Skeletal muscle tissue (tissue), 4 donors: Measurements from ENCODE around the gene GON4L. TPM values are rescaled to one million over a fixed set of nuclear protein-coding genes. Genes with fewer than 3 reads are reported as not detected.

Experiments
- H3K27ac ChIP-seq: one replicate; pipeline ENCODE4 v1.7.0; 2013; ENCODE audit warnings: mild to moderate bottlenecking, low read depth, low read length, inconsistent platforms
- H3K27me3 ChIP-seq, 3 donors: one replicate each; pipeline ENCODE4 v1.7.0; 2013; ENCODE audit warnings: low read length in 3 of 3; ENCODE audit not compliant: control insufficient read depth in 3 of 3, insufficient read depth in 3 of 3
- H3K36me3 ChIP-seq, 3 donors: one replicate each; pipeline ENCODE4 v1.7.0; 2013; ENCODE audit warnings: low read length in 3 of 3; ENCODE audit not compliant: control insufficient read depth in 3 of 3, insufficient read depth in 3 of 3
- H3K4me1 ChIP-seq, 3 donors: one replicate each; pipeline ENCODE4 v1.7.0; 2013; ENCODE audit warnings: low read length in 3 of 3, mild to moderate bottlenecking in 3 of 3; ENCODE audit not compliant: control insufficient read depth in 3 of 3, insufficient read depth in 3 of 3
- H3K4me3 ChIP-seq, 3 donors: one replicate each; pipeline ENCODE4 v1.7.0; 2013; ENCODE audit warnings: low read length in 3 of 3
- H3K9ac ChIP-seq, 3 donors: one replicate each; pipeline ENCODE4 v1.7.0; 2013; ENCODE audit warnings: low read length in 3 of 3, mild to moderate bottlenecking in 3 of 3, moderate library complexity in 2 of 3, low read depth in 1 of 3
- H3K9me3 ChIP-seq, 3 donors: one replicate each; pipeline ENCODE4 v1.7.0; 2013; ENCODE audit warnings: low read length in 3 of 3; ENCODE audit not compliant: control insufficient read depth in 3 of 3
- total RNA-seq: library from RNA; depleted of rRNA; stranded (reverse); fragments of >200 nt; gene quantifications from one replicate; pipeline ENCODE4 v1.2.3, GENCODE V29; 2014
- donor health status: Osteomylitis.

Gene GON4L
- total RNA-seq, 1 donor from 2014 or later, result 32.9 TPM

DNA sequence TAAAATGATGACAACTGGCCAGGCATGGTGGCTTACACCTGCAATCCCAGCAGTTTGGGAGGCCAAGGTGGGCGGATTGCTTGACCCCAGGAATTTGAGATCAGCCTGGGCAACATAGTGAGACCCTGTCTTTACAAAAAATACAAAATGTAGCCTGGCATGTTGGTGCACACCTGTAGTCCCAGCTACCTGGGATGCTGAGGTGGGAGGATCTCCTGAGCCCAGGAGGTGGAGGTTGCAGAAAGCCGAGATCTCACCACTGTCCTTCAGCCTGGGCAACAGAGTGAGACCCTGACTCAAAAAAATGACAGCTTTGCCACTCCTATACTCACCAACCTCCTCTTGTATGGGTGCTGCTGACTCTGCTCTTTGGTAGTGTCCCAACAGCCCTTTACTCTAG, 20.9 kb upstream of the GON4L start:
- H3K36me3 ChIP-seq, result peaks cover 0 to 2% (median 0%) of the 10 kb centered on the region in 3 donors
- no peak overlapping the region for H3K9ac ChIP-seq
- no peak overlapping the region for H3K27ac ChIP-seq
- no peak overlapping the region for H3K4me3 ChIP-seq
- no peaks in the 10 kb centered on the region for H3K4me1 ChIP-seq
- H3K27me3 ChIP-seq, result no peaks in the 10 kb centered on the region
- no peaks in the 10 kb centered on the region for H3K9me3 ChIP-seq

DNA sequence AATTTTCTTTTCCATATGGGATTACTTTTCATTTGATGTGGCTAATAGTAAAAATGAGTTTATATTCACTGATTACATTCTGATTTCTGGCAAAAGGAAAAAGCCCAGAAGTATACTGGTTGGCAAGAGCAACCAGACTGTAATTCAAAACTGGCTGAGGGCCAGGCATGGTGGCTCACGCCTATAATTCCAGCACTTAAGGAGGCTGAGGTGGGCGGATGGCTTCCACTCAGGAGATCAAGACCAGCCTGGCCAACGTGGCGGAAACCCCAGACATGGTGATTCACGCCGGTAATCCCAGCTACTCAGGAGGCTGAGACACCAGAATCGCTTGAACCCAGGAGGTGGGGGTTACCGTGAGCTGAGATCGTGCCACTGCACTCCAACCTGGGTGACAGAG, 16.8 kb upstream of the GON4L start:
- H3K4me3 ChIP-seq, result no peak overlapping the region
- no peak overlapping the region for H3K9ac ChIP-seq
- H3K4me1 ChIP-seq, result no peaks in the 10 kb centered on the region
- H3K27ac ChIP-seq, result no peak overlapping the region
- no peaks in the 10 kb centered on the region for H3K27me3 ChIP-seq
- no peaks in the 10 kb centered on the region for H3K36me3 ChIP-seq
- no peaks in the 10 kb centered on the region for H3K9me3 ChIP-seq

DNA sequence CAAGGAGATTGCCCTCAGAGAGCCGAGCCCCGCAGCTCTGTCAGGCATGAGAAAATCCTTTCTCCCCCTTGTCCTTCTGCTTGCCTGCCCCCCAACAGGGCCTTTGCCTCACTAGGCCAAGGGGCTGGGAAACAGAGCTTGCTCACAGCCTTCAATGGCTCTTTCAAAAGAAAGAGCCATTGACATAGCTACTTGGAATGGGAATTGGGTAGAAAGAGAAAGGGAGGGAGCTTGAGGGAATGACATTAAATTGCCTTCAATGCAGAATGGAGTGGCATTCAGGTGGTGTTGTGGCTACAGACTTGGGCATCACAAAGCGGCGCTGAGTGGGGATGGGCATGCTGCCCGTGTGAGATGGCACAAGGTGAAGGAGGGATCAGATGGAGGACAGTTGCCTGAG, 15.5 kb upstream of the GON4L start:
- H3K36me3 ChIP-seq, result peaks cover 0 to 3% (median 0%) of the 10 kb centered on the region in 3 donors
- no peaks in the 10 kb centered on the region for H3K27me3 ChIP-seq

DNA sequence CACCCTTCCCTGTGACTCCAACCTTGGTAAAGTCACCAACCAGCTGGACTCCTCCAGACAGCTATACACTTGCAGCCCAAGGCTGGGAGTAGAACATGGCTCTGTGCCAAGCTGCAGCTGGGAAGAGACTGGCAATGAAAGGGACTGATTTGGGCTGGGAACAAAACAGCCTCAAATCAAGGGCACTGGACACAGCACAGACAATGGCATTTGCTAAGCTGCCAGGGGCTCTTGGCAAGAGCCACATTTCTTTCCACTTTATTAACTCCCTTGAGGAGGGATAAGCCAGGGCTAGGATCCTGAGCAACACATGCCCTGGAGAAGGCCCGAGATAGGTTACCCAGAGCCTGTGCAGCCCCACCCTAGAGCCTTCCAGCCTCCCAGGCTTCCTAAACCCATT, 14.4 kb upstream of the GON4L start:
- peaks cover 0 to 3% (median 0%) of the 10 kb centered on the region in 3 donors for H3K36me3 ChIP-seq
- H3K27me3 ChIP-seq, result no peaks in the 10 kb centered on the region
- no peak overlapping the region for H3K27ac ChIP-seq
- no peaks in the 10 kb centered on the region for H3K9me3 ChIP-seq
- no peaks in the 10 kb centered on the region for H3K4me1 ChIP-seq
- no peak overlapping the region for H3K4me3 ChIP-seq
- H3K9ac ChIP-seq, result no peak overlapping the region

More for the DNA sequence above, 15.5 kb upstream of the GON4L start:
- Histone ChIP-seq H3K27ac (no peak overlapping the region), H3K9ac (no peak overlapping the region), H3K4me1 (no peaks in the 10 kb centered on the region), H3K4me3 (no peak overlapping the region), H3K9me3 (no peaks in the 10 kb centered on the region)

DNA sequence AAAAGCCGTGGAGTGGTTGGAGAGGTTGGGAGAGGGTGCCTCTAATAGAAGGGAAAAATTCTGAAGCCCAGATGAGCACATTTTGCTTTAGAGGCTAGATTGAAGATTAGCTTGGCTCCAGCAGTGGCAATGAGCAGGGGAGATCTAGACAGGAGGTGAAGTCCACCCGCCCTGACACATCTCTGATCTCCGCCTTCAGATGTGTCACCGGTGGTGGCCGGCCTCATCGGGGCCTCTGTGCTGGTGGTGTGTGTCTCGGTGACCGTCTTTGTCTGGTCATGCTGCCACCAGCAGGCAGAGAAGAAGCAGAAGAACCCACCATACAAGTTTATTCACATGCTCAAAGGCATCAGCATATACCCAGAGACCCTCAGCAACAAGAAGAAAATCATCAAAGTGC, 10.8 kb upstream of the GON4L start:
- Histone ChIP-seq H3K9me3 (no peaks in the 10 kb centered on the region), H3K27me3 (no peaks in the 10 kb centered on the region), H3K9ac (no peak overlapping the region), H3K27ac (no peak overlapping the region), H3K4me1 (no peaks in the 10 kb centered on the region), H3K4me3 (no peak overlapping the region), H3K36me3 (peaks cover 0 to 3% (median 0%) of the 10 kb centered on the region in 3 donors)

DNA sequence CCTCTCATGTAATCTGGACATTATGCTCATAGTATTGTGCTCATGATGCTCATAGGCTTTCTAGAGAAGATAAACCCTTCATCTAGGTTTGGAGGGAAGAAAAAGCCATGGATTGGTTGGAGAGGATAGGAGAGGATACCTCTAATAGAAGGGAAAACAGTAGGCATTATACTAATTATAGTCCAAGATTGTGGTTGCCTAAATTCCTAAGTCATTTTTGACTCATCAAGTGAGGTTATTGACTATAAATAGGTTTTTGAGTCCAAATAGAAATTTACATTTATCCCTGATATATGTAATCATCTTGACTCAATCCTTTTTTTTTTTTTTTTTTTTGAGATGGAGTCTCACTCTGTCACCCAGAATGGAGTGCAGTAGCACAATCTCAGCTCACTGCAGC, 7.4 kb upstream of the GON4L start:
- peaks cover 6 to 9% (median 7%) of the 10 kb centered on the region in 3 donors for H3K4me1 ChIP-seq

DNA sequence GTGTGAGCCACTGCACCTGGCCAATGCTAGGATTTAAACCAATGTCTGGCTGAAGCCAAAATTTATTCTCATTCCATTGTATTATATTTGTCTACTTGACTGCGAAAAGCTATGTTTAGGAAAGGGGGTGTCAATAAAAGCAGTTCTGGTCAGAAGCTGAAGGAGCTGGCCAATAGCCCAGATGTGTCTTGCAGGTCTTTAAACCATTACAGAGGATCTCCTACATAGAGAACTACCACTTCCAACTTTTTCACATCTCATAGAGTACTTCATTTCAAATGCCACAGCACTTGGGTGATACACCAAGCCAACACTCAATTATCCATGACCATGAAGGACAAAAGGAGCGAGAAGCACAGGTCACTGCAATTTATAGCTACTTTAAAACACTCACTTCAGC, 4.9 kb upstream of the GON4L start:
- Histone ChIP-seq H3K27me3 (no peaks in the 10 kb centered on the region), H3K27ac (no peak overlapping the region), H3K4me3 (no peak overlapping the region), H3K36me3 (no peaks in the 10 kb centered on the region), H3K4me1 (peaks cover 13 to 22% (median 18%) of the 10 kb centered on the region in 3 donors), H3K9me3 (no peaks in the 10 kb centered on the region), H3K9ac (no peak overlapping the region)

More for the DNA sequence above, 7.4 kb upstream of the GON4L start:
- no peaks in the 10 kb centered on the region for H3K9me3 ChIP-seq
- H3K4me3 ChIP-seq, result no peak overlapping the region
- no peak overlapping the region for H3K27ac ChIP-seq
- peaks cover 0 to 3% (median 0%) of the 10 kb centered on the region in 3 donors for H3K36me3 ChIP-seq
- no peak overlapping the region for H3K9ac ChIP-seq
- no peaks in the 10 kb centered on the region for H3K27me3 ChIP-seq

DNA sequence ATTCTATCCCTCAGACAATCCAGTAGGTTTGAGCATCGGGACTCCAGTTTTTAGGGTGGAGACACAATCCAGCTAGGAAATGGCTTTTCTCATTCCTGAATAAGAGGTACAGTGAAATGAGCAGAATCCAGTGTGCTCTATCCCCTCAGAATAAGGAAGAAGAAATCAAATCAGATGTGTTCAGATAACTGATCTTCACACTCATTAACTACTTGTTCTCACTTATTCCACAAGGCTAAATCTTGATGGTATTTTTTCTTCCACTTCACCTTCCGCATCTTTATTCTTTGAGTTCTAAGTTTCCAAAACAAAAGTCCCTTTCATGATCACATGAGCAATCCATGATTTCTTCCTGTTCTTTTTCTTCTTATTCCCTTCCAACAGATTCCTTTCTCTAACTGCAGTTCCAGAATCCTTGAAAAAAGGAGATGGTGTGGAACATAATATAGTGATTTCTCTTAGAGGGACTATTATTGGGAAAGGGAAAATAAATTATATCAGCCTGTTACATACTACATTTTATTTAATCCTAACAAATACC, 4.0 kb upstream of the GON4L start:
- Histone ChIP-seq H3K36me3 (no peaks in the 10 kb centered on the region), H3K27me3 (no peaks in the 10 kb centered on the region), H3K9me3 (no peaks in the 10 kb centered on the region), H3K9ac (peak overlapping the region; percentile 42 to 81 (median 60)), H3K4me1 (peaks cover 16 to 27% (median 23%) of the 10 kb centered on the region in 3 donors), H3K27ac (peak overlapping the region; percentile 82), H3K4me3 (peak overlapping the region in 1 of 3 donors; percentile 63)

DNA sequence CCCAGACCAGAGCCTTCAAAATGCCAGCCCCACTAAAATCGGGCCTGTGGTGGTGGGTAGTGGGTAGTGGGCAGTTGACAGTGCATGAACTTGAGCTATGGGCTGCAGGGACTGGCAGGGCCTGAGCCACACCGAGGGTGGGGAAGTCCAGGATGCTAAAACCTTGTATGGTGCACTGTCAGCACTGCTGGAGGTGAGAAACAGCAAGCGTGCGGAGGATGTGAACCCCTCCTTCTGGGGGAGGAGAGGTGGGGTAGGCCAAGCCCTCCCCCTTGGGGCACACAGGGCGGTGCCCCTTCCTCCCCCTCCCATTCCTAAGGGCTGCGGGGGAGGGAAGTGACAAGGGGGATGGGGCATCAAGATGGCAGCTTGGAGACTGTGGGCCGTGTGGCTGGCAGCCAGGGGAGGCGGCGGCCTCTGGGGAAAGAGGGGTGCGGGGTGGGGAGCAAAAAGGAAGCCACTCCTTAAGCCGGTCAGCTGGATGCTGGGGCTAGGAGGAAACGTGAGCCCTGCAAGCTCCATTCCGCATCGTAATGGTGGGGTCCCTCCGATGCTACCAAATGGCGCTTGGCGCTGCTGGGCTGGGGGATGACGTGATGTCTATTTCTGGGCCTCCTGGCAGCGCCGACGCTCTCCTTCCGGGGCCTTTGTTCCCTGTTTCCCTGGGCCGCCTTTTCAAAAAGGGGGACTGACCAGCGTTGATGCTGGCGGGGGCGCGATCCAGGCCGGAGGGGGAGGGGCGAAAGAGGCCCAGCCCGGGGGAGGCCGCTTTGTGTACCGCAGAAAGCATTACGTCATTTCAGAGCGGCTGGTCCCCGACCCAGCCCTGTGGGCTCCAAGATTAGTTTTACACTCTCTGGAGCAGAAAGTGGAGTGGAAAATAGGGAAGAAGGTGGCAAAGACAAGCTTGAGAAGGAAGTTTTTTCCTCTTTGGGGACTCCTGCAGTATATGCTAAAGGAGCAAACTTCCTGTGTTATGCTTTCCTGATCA, 3.2 kb upstream of the GON4L start:
- Histone ChIP-seq H3K9ac (peak overlapping the region; percentile 42 to 81 (median 60)), H3K27ac (peak overlapping the region; percentile 82), H3K36me3 (peaks cover 0 to 2% (median 0%) of the 10 kb centered on the region in 3 donors), H3K4me3 (peak overlapping the region; percentile 62 to 80 (median 70)), H3K27me3 (no peaks in the 10 kb centered on the region), H3K9me3 (no peaks in the 10 kb centered on the region), H3K4me1 (peaks cover 18 to 29% (median 25%) of the 10 kb centered on the region in 3 donors)
